OCI-LY3 (cell line): ENCODE results near the gene EML2.

Experiments used
- CTCF ChIP-seq: fragments of 200-600, 300-600 bp; sonication (generic); IDR thresholded peaks from 2 replicates; pipeline ENCODE4 v1.5.1; 2014; ENCODE audit warnings: antibody characterized with exemption, low read length, low read depth
- EZH2phosphoT487 ChIP-seq: fragments of 200-600 bp; shearing (Covaris generic); IDR thresholded peaks from 2 replicates; pipeline ENCODE4 v1.6.1; 2018; ENCODE audit warnings: antibody characterized with exemption, mixed run types, low read depth

DNA sequence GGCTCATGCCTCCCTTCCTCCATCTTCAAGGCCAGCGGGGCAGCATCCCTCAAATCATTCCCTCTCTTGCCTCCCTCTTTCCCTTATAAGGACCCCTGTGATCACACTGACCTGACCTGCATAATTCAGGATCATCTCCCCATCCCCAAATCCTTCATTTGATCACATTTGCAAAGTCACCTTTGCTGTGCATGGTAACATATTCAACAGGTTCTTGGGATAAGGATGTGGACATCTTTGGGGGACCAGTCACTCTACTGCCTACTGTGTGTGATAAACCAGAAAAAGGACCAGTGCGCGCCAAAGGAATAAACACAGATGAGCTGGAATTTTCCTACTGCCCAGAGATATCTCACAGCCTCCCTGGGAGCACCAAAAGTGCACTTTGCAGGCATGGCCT lies 62.5 kb downstream of the EML2 start:
- TF ChIP-seq CTCF (no peak), EZH2phosphoT487 (no peak)
